Keratinocyte (primary cell): ENCODE results near the gene GALNS. TPM values are rescaled to one million over a fixed set of nuclear protein-coding genes. Genes with fewer than 3 reads are reported as not detected.
"Not testable (repeated sequence)": the region's sequence is repeated elsewhere in the genome, so short reads cannot be mapped to it uniquely, and the experiment has no call there.

ENCODE experiments used
- DNase-seq: peaks from one replicate; pipeline ENCODE4 v3.0.0-alpha.2; 2011; ENCODE audit warnings: low read depth, missing footprints, low spot score
- FAIRE-seq: peaks from 2 replicates; lab custom pipeline; 2011; peaks lifted over from hg19 to GRCh38; lab: Jason Lieb, UNC
- H2AFZ ChIP-seq: 2 replicates; pipeline ENCODE4 v1.6.0; 2012; ENCODE audit warnings: low read length, control low read depth, inconsistent platforms; ENCODE audit not compliant: control insufficient read depth
- H3K27ac ChIP-seq: 2 replicates; pipeline ENCODE4 v1.5.1; 2011; ENCODE audit warnings: low read length; ENCODE audit not compliant: control insufficient read depth, insufficient read depth
- H3K27me3 ChIP-seq: 3 replicates; pipeline ENCODE4 v1.6.0; 2011; ENCODE audit warnings: low read length; ENCODE audit not compliant: control insufficient read depth, insufficient read depth; ENCODE audit errors: extremely low read depth
- H3K36me3 ChIP-seq, 2 experiments: 2 replicates in 1 of 2; 3 replicates in 1 of 2; pipeline ENCODE4 v1.5.1; 2011; ENCODE audit warnings: low read length in 2 of 2, mild to moderate bottlenecking in 1 of 2; ENCODE audit not compliant: control insufficient read depth in 2 of 2, insufficient read depth in 2 of 2; ENCODE audit errors: extremely low read depth in 1 of 2
- H3K4me1 ChIP-seq: 3 replicates; pipeline ENCODE4 v1.5.1; 2011; ENCODE audit warnings: low read length; ENCODE audit not compliant: control insufficient read depth, insufficient read depth; ENCODE audit errors: extremely low read depth
- H3K4me2 ChIP-seq: 3 replicates; pipeline ENCODE4 v1.6.0; 2011; ENCODE audit warnings: low read depth, low read length; ENCODE audit not compliant: control insufficient read depth, insufficient read depth; ENCODE audit errors: extremely low read depth
- H3K4me3 ChIP-seq, 3 experiments: fragments of 200-600 bp in 1 of 3; sonication (generic) in 1 of 3; 2 replicates in 2 of 3; 3 replicates in 1 of 3; pipeline ENCODE4 v1.5.1; 2011 to 2016; ENCODE audit warnings: low read length in 3 of 3, mild to moderate bottlenecking in 3 of 3, control low read depth in 2 of 3, inconsistent platforms in 1 of 3, low read depth in 1 of 3, mixed read lengths in 1 of 3, mixed run types in 1 of 3, moderate library complexity in 1 of 3; ENCODE audit not compliant: control insufficient read depth in 2 of 3, insufficient read depth in 2 of 3; ENCODE audit errors: extremely low read depth in 1 of 3
- H3K79me2 ChIP-seq: 2 replicates; pipeline ENCODE4 v1.6.0; 2012; ENCODE audit warnings: low read length; ENCODE audit not compliant: control insufficient read depth, insufficient read depth
- H3K9ac ChIP-seq: 3 replicates; pipeline ENCODE4 v1.6.0; 2011; ENCODE audit warnings: low read length; ENCODE audit not compliant: control insufficient read depth, insufficient read depth; ENCODE audit errors: extremely low read depth
- H3K9me1 ChIP-seq: 3 replicates; pipeline ENCODE4 v1.6.0; 2011; ENCODE audit warnings: low read length; ENCODE audit not compliant: control insufficient read depth, insufficient read depth; ENCODE audit errors: extremely low read depth
- H3K9me3 ChIP-seq: 2 replicates; pipeline ENCODE4 v1.5.1; 2012; ENCODE audit warnings: low read depth, low read length; ENCODE audit not compliant: control insufficient read depth
- H4K20me1 ChIP-seq: 3 replicates; pipeline ENCODE4 v1.6.0; 2011; ENCODE audit warnings: low read length; ENCODE audit not compliant: control insufficient read depth, insufficient read depth; ENCODE audit errors: extremely low read depth
- EZH2 ChIP-seq: IDR thresholded peaks from one replicate; pipeline ENCODE4 v1.6.1; 2012; ENCODE audit warnings: inconsistent platforms, mild to moderate bottlenecking, low read length, moderate library complexity
- dilution Hi-C: fragments of 300-500 bp; cut with MboI; formaldehyde crosslinking; loops from one replicate; pipeline ENCODE4 v1.7.0; 2020; ENCODE audit warnings: low sequenced_read_pairs; ENCODE audit not compliant: extremely low pct_ligation_motif_present
- polyA plus RNA-seq, 5 experiments: library from polyadenylated mRNA; depleted of rRNA in 3 of 5; stranded (reverse) in 3 of 5; stranded (forward) in 1 of 5; unstranded in 1 of 5; fragments of >200 nt; gene quantifications; 1 replicate in 1 of 5; 2 replicates in 3 of 5; 3 replicates in 1 of 5; pipeline versions ENCODE4 v1.2.1 to v1.2.3, GENCODE V29; 2011 to 2012; ENCODE audit warnings: missing spikeins in 2 of 5, low read depth in 1 of 5, low replicate concordance in 1 of 5
- TF ChIP-seq, protein P1 (sequence below), 3 experiments: IDR thresholded peaks in 1 of 3; conservative IDR thresholded peaks in 1 of 3; optimal IDR thresholded peaks in 1 of 3; 2 replicates in 2 of 3; 3 replicates in 1 of 3; pipeline versions ENCODE3 to v1.5.1; 2011; ENCODE audit warnings: low read length in 3 of 3, mild to moderate bottlenecking in 3 of 3, moderate library complexity in 2 of 3, control low read depth in 1 of 3, inconsistent platforms in 1 of 3; ENCODE audit not compliant: insufficient read depth in 2 of 3; ENCODE audit errors: extremely low read depth in 1 of 3

GALNS gene
- polyA plus RNA-seq, 1 donor (not counting 4 experiments of a cell fraction or from before 2014, with no cell fraction given) = 8.3 TPM

DNA sequence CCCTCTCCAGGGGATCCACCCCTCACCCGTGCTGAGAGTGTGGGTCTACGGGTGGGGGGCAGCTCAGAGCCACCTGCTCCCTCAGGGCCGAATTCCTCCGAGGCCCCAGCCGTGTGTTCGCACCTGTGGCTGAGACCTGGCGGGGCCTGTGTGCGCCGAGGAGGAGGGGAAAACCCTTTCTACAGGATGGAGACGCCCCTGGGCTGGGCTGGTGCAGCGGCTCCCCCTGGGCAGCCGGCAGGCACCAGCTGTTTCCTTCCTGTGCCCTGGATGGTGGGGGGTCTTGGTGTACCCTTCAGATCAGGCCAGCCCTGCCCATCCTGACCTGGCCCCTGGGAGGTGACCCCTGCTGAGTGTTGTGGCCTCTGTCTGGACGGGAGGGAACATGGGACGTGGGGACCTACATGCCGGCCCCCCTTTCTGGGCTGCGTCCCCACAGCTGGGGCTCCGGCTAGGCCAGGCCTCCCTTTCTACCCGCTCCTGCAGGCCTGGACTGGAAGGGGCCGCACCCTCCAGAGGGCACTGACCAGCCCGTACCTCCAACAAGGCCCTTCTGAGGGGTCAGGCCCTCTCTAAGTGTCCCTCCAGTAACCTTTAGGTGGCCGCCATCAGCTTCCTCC is 38.0 kb upstream of the GALNS start:
- dilution Hi-C loops = no loop called here
- Histone ChIP-seq H3K9me1 (no peaks in the 10 kb centered on the region), H3K4me1 (no peaks in the 10 kb centered on the region), H3K9ac (no peak overlapping the region), H3K79me2 (no peaks in the 10 kb centered on the region), H3K36me3 (no peaks in the 10 kb centered on the region), H3K27me3 (peaks cover 30% of the 10 kb centered on the region), H2AFZ (no peak overlapping the region), H3K4me3 (no peak overlapping the region), H4K20me1 (no peaks in the 10 kb centered on the region), H3K27ac (no peak overlapping the region), H3K4me2 (no peak overlapping the region), H3K9me3 (no peaks in the 10 kb centered on the region)
- FAIRE-seq (no peak), DNase-seq (no peak)
- TF ChIP-seq, protein P1, sequence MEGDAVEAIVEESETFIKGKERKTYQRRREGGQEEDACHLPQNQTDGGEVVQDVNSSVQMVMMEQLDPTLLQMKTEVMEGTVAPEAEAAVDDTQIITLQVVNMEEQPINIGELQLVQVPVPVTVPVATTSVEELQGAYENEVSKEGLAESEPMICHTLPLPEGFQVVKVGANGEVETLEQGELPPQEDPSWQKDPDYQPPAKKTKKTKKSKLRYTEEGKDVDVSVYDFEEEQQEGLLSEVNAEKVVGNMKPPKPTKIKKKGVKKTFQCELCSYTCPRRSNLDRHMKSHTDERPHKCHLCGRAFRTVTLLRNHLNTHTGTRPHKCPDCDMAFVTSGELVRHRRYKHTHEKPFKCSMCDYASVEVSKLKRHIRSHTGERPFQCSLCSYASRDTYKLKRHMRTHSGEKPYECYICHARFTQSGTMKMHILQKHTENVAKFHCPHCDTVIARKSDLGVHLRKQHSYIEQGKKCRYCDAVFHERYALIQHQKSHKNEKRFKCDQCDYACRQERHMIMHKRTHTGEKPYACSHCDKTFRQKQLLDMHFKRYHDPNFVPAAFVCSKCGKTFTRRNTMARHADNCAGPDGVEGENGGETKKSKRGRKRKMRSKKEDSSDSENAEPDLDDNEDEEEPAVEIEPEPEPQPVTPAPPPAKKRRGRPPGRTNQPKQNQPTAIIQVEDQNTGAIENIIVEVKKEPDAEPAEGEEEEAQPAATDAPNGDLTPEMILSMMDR (optimal IDR thresholded peaks at IDR 0.05 in 1 of 3, IDR thresholded peaks at IDR 0.05 in 1 of 3, conservative IDR thresholded peaks at IDR 0.05 in 1 of 3; ENCODE audit: extremely low read depth in 1 of 3, insufficient read depth in 2 of 3, low read length in 3 of 3) = no peak
- TF ChIP-seq EZH2 = no peak

DNA sequence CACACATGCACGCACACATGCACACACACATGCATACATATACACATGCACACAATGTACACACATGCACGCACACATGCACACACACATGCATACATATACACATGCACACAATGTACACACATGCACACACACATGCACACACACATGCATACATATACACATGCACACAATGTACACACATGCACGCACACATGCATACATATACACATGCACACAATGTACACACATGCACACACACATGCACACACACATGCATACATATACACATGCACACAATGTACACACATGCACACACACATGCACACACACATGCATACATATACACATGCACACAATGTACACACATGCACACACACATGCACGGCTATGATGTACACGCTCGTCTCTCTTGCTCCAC is 37.5 kb upstream of the GALNS start:
- H3K27me3 ChIP-seq = peaks cover 25% of the 10 kb centered on the region
- FAIRE-seq, dilution Hi-C loops, H3K4me2 ChIP-seq, H3K9me1 ChIP-seq, H2AFZ ChIP-seq, H3K9me3 ChIP-seq, H4K20me1 ChIP-seq, H3K4me3 ChIP-seq, H3K4me1 ChIP-seq, H3K79me2 ChIP-seq, H3K27ac ChIP-seq, DNase-seq, H3K9ac ChIP-seq, H3K36me3 ChIP-seq: not testable (repeated sequence)
